ENCODE measurements around the gene MMP1. TPM values are rescaled to one million over a fixed set of nuclear protein-coding genes. Genes with fewer than 3 reads are reported as not detected.

Gene MMP1
- 0.58 to 1.3 TPM (median 1.0 TPM) in 5 replicates for total RNA-seq (2022; extraction: Qiagen RNA extraction; ENCODE audit: low read depth)

GRCh38 chr11:102798012-102798746 lies at the start of gene MMP1:
TSS of gene MMP1 (minus strand) at chr11:102798160. CDS start at chr11:102798092, 68 bp downstream.

DNA sequence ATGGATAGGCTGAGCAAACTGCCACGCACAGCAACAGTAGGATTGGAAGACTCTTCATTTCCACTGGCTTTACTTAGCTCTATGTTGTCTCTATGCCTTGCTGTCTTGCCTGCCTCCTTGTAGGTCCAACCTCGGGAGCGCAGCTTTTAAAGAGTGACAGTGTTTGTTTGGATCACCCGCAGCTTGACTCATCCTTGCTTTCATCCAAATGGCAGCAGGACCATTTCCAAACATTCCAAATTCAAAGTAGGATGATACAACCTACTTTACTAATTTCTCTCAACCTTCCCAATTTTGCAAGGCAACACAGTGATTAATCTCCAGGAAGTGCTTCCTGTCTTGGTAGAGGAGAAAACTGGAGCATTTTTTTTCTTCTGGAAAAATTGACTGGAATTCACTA lies 45.5 kb upstream of the MMP1 start, which contains the start of gene MMP3:
MMP3 (minus strand) TSS at position 121 of the 400 bp plus-strand sequence; CDS start at position 58, 63 bp downstream.

GRCh38 chr11:102780491-102780918 lies 17.5 kb downstream of the MMP1 start, which contains the start of gene MMP10:
TSS of gene MMP10 (minus strand) at chr11:102780628. CDS start at chr11:102780591, 37 bp downstream.

Other genes starting within 250 kb of the MMP1 start
- not detected in 5 replicates for gene MMP20, start 172.8 kb downstream of the MMP1 start, total RNA-seq (2022; extraction: Qiagen RNA extraction; ENCODE audit: low read depth)
- not detected in 5 replicates for gene MMP27, start 92.4 kb downstream of the MMP1 start, total RNA-seq (2022; extraction: Qiagen RNA extraction; ENCODE audit: low read depth)
- not detected in 5 replicates for gene MMP8, start 73.2 kb downstream of the MMP1 start, total RNA-seq (2022; extraction: Qiagen RNA extraction; ENCODE audit: low read depth)
- gene MMP10, start 17.5 kb downstream of the MMP1 start, total RNA-seq (2022; extraction: Qiagen RNA extraction; ENCODE audit: low read depth) = 0.70 to 1.5 TPM (median 0.94 TPM) in 5 replicates
- not detected in 5 replicates for gene MMP3, start 45.4 kb upstream of the MMP1 start, total RNA-seq (2022; extraction: Qiagen RNA extraction; ENCODE audit: low read depth)
- 0.12 to 0.13 TPM in 2 of 5 replicates, not detected in the others for gene MMP12, start 76.8 kb upstream of the MMP1 start, total RNA-seq (2022; extraction: Qiagen RNA extraction; ENCODE audit: low read depth)
- 0.09 to 0.15 TPM in 2 of 5 replicates, not detected in the others for gene MMP13, start 157.6 kb upstream of the MMP1 start, total RNA-seq (2022; extraction: Qiagen RNA extraction; ENCODE audit: low read depth)